ENCODE results near the gene TRIM24. TPM values are rescaled to one million over a fixed set of nuclear protein-coding genes. Genes with fewer than 3 reads are reported as not detected.
A peak's percentile ranks its signal among the peaks of the same experiment; 100 is the strongest.

TRIM24 gene
- total RNA-seq, 5 donors from 2014 or later (not counting 1 experiment from before 2014, with no cell fraction given) = 16.0 to 18.9 (median 17.1) TPM

DNA sequence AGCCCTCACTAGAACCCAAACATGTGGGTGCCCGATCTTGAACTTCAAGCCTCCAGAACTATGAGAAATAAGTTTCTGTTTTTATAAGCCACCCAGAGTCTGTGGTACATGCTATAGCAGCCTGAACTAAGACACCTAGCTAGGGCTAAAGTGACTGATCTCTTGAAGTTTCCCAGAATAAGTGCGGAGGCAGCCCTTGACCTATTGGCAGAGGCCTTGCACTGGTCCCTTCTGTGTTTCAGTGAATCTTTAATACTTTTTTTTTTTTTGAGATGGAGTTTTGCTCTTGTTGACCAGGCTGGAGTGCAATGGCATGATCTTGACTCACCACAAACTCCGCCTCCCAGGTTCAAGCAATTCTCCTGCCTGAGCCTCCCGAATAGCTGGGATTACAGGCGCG is 156.0 kb downstream of the TRIM24 start:
- ChIA-PET POLR2A (interaction anchor here in 1 of 2 donors (0.8 kb wide), 1 partner anchor 77 kb away, joined by 4 read pairs; no protein-coding TSS in a partner anchor), CTCF (interaction anchor here (0.6 to 0.7 kb wide), 3 partner anchors 224 to 969 kb away, joined by 3 read pairs; no protein-coding TSS in a partner anchor)
- Histone ChIP-seq H3K27me3 (replicated peaks in 1 of 2; ENCODE audit: control insufficient read depth in 2 of 2, extremely low read depth in 1 of 2, insufficient read depth in 2 of 2, low read length in 1 of 2) (no peaks in the 10 kb centered on the region), H3K4me1 (ENCODE audit: control insufficient read depth in 1 of 2, extremely low read depth in 1 of 2, insufficient read depth in 2 of 2, low read length in 2 of 2) (no peaks in the 10 kb centered on the region), H3K36me3 (ENCODE audit: control insufficient read depth in 2 of 2, extremely low read depth in 1 of 2, insufficient read depth in 1 of 2, low read length in 1 of 2) (no peaks in the 10 kb centered on the region), H3K27ac (ENCODE audit: low read length) (no peak overlapping the region), H3K4me3 (ENCODE audit: control insufficient read depth in 1 of 2, extremely low read depth in 1 of 2, low read length in 1 of 2) (no peak overlapping the region), H3K9me3 (no peaks in the 10 kb centered on the region)
- no peaks in the 10 kb centered on the region for H3K36me3 Mint-ChIP-seq
- no peak for DNase-seq
- H3K9me3 Mint-ChIP-seq = no peaks in the 10 kb centered on the region
- no peak for ATAC-seq (replicated peaks in 1 of 4)
- peaks cover 0 to 18% (median 9%) of the 10 kb centered on the region in 3 donors for H3K4me1 Mint-ChIP-seq
- no CpG with 5 or more reads among the region's 6 CpGs for WGBS (ENCODE audit: insufficient coverage)
- H3K27ac Mint-ChIP-seq = no peak overlapping the region
- H3K4me3 Mint-ChIP-seq = no peak overlapping the region
- H3K27me3 Mint-ChIP-seq = no peaks in the 10 kb centered on the region

DNA sequence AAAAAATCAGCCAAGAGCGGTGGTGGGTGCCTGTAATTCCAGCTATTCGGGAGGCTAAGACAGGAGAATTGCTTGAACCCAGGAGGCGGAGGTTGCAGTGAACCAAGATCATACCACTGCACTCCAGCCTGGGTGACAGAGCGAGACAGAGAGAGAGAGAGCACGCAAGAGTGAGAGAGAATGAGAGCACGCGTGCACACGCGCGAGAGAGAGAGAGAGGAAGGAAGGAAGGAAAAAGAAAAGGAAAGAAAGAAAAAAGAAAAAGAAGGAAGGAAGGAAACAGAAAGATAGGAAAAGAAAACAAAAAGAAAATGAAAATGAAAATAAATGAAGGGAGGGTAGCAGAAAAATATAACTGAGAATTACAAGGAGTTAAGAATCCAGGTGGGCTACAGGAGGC is 158.4 kb downstream of the TRIM24 start:
- Histone ChIP-seq H3K27ac (ENCODE audit: low read length) (no peak overlapping the region), H3K4me1 (ENCODE audit: control insufficient read depth in 1 of 2, extremely low read depth in 1 of 2, insufficient read depth in 2 of 2, low read length in 2 of 2) (no peaks in the 10 kb centered on the region), H3K27me3 (replicated peaks in 1 of 2; ENCODE audit: control insufficient read depth in 2 of 2, extremely low read depth in 1 of 2, insufficient read depth in 2 of 2, low read length in 1 of 2) (no peaks in the 10 kb centered on the region), H3K4me3 (ENCODE audit: control insufficient read depth in 1 of 2, extremely low read depth in 1 of 2, low read length in 1 of 2) (no peak overlapping the region), H3K9me3 (no peaks in the 10 kb centered on the region), H3K36me3 (ENCODE audit: control insufficient read depth in 2 of 2, extremely low read depth in 1 of 2, insufficient read depth in 1 of 2, low read length in 1 of 2) (no peaks in the 10 kb centered on the region)
- Mint-ChIP-seq H3K36me3 (no peaks in the 10 kb centered on the region), H3K4me3 (no peak overlapping the region), H3K9me3 (no peaks in the 10 kb centered on the region), H3K27me3 (no peaks in the 10 kb centered on the region), H3K4me1 (peaks cover 0 to 13% (median 6%) of the 10 kb centered on the region in 3 donors), H3K27ac (no peak overlapping the region)
- ATAC-seq (replicated peaks in 1 of 4) (no peak), DNase-seq (no peak)
- ChIA-PET POLR2A (no interaction called here), CTCF (no interaction called here)
- WGBS (ENCODE audit: insufficient coverage) = 93% methylated on average over 10 of the region's 10 CpGs

DNA sequence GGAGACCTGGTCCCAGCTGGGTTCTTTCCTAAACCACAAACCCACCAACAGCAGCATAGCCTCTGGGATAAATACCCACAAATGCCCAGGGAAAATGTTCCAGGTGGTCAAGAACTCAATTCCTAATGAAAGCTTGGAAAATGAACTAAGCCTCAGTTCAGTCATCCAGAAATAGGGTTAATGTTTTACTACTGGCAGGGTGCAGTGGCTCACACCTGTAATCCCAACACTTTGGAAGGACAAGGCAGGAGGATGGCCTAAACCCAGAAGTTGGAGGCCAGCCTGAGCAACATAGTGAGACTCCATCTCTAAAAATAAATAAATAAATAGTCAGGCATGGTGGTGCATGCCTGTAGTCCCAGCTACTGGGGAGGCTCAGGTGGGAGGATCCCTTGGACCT is 158.9 kb downstream of the TRIM24 start:
- Mint-ChIP-seq H3K27me3 (no peaks in the 10 kb centered on the region), H3K9me3 (no peaks in the 10 kb centered on the region), H3K27ac (no peak overlapping the region), H3K4me3 (no peak overlapping the region), H3K36me3 (no peaks in the 10 kb centered on the region), H3K4me1 (peaks cover 0 to 9% (median 2%) of the 10 kb centered on the region in 3 donors)
- no peaks in the 10 kb centered on the region for H3K27me3 ChIP-seq (replicated peaks in 1 of 2; ENCODE audit: control insufficient read depth in 2 of 2, extremely low read depth in 1 of 2, insufficient read depth in 2 of 2, low read length in 1 of 2)
- H3K4me3 ChIP-seq (ENCODE audit: control insufficient read depth in 1 of 2, extremely low read depth in 1 of 2, low read length in 1 of 2) = no peak overlapping the region
- no peaks in the 10 kb centered on the region for H3K36me3 ChIP-seq (ENCODE audit: control insufficient read depth in 2 of 2, extremely low read depth in 1 of 2, insufficient read depth in 1 of 2, low read length in 1 of 2)
- ChIA-PET CTCF (interaction anchor here in 1 of 2 donors (0.6 kb wide), 1 partner anchor 160 kb away, joined by 6 read pairs; no protein-coding TSS in a partner anchor), POLR2A (interaction anchor here in 1 of 2 donors (0.6 kb wide), 1 partner anchor 285 kb away, joined by 6 read pairs; no protein-coding TSS in a partner anchor)
- DNase-seq (no peak), ATAC-seq (replicated peaks in 1 of 4) (no peak)
- no peak overlapping the region for H3K27ac ChIP-seq (ENCODE audit: low read length)
- no peaks in the 10 kb centered on the region for H3K9me3 ChIP-seq
- H3K4me1 ChIP-seq (ENCODE audit: control insufficient read depth in 1 of 2, extremely low read depth in 1 of 2, insufficient read depth in 2 of 2, low read length in 2 of 2) = peaks cover 0 to under 1% of the 10 kb centered on the region in 2 experiments

DNA sequence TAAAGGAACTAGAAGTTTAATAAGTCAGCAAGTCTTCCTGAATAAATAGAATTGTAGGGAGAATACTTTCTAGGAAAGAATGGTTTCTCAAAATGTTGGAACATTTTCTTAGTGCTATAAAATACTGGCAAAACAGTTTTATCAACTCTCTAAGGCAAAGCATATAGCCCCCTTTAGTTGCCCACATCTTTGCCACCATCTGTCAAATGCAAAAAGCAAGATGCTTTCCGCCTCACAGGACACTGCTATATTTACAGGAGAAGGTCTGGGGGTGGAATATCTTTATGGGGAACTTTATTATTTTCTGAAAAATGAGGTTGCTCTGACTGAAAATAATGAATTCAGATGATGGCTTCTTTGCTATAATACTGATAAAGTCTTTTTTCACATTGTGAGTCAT is 162.8 kb downstream of the TRIM24 start:
- ChIA-PET CTCF (no interaction called here), POLR2A (no interaction called here)
- Histone ChIP-seq H3K4me1 (ENCODE audit: control insufficient read depth in 1 of 2, extremely low read depth in 1 of 2, insufficient read depth in 2 of 2, low read length in 2 of 2) (peaks cover 21 to 32% of the 10 kb centered on the region in 2 experiments), H3K9me3 (no peaks in the 10 kb centered on the region), H3K27ac (ENCODE audit: low read length) (no peak overlapping the region), H3K36me3 (ENCODE audit: control insufficient read depth in 2 of 2, extremely low read depth in 1 of 2, insufficient read depth in 1 of 2, low read length in 1 of 2) (no peaks in the 10 kb centered on the region), H3K27me3 (replicated peaks in 1 of 2; ENCODE audit: control insufficient read depth in 2 of 2, extremely low read depth in 1 of 2, insufficient read depth in 2 of 2, low read length in 1 of 2) (no peaks in the 10 kb centered on the region), H3K4me3 (ENCODE audit: control insufficient read depth in 1 of 2, extremely low read depth in 1 of 2, low read length in 1 of 2) (no peak overlapping the region)
- no peak overlapping the region for H3K4me3 Mint-ChIP-seq
- no CpG with 5 or more reads among the region's 1 CpG for WGBS (ENCODE audit: insufficient coverage)
- H3K36me3 Mint-ChIP-seq = no peaks in the 10 kb centered on the region
- H3K9me3 Mint-ChIP-seq = no peaks in the 10 kb centered on the region
- no peak for DNase-seq
- no peak overlapping the region for H3K27ac Mint-ChIP-seq
- no peaks in the 10 kb centered on the region for H3K27me3 Mint-ChIP-seq
- ATAC-seq (replicated peaks in 1 of 4) = no peak
- peaks cover 29 to 40% (median 30%) of the 10 kb centered on the region in 3 donors for H3K4me1 Mint-ChIP-seq

DNA sequence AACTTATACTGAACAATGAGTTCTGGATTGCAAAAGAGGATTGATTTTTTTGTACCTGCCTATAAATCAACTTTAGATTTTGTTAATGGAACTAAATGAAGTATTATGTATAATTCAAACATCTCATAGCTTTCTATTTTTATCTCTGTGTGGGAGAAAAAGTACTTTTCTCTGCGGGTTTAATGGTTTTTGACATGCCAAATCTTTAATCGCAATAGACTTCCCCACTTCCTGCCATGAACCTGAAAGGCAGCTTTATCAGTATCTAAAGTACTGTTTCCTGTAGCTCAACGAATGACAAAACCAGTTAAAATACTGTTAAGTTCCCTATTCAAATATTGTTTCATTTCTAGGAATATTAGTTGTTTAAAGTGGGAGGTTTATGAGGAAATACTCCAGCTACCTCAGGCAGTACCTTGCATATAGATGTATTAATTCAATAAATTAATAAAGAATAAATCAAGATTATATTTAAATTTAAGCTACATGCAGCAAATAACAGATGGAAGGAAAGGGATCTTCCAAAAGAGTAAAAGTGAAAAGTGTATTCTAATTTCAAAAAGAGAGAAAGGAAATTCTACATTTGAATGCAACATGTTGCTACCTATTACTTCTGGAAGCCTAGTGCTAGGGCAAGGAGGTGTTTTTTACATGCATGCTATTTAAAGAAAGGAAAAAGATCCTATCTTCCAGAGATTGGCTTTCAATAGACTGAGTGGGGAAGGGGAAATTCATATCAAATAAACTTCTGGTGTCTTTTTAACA is 165.2 kb downstream of the TRIM24 start:
- Mint-ChIP-seq H3K36me3 (no peaks in the 10 kb centered on the region), H3K4me1 (peaks cover 34 to 43% (median 38%) of the 10 kb centered on the region in 3 donors), H3K9me3 (no peaks in the 10 kb centered on the region), H3K27ac (peak overlapping the region; percentile 25 to 82), H3K27me3 (no peaks in the 10 kb centered on the region), H3K4me3 (peak overlapping the region in 2 of 3 donors; percentile 18 to 65)
- ChIA-PET POLR2A (interaction anchor here in 1 of 2 donors (0.6 kb wide), 1 partner anchor 34 kb away, joined by 6 read pairs; no protein-coding TSS in a partner anchor), CTCF (interaction anchor here (0.5 to 0.9 kb wide), 3 partner anchors 15 to 21 kb away, joined by 3 read pairs; no protein-coding TSS in a partner anchor)
- Histone ChIP-seq H3K27ac (ENCODE audit: low read length) (peak overlapping the region; percentile 53), H3K4me3 (ENCODE audit: control insufficient read depth in 1 of 2, extremely low read depth in 1 of 2, low read length in 1 of 2) (peak overlapping the region in 1 of 2 donors; percentile 47), H3K36me3 (ENCODE audit: control insufficient read depth in 2 of 2, extremely low read depth in 1 of 2, insufficient read depth in 1 of 2, low read length in 1 of 2) (no peaks in the 10 kb centered on the region), H3K9me3 (no peaks in the 10 kb centered on the region), H3K27me3 (replicated peaks in 1 of 2; ENCODE audit: control insufficient read depth in 2 of 2, extremely low read depth in 1 of 2, insufficient read depth in 2 of 2, low read length in 1 of 2) (no peaks in the 10 kb centered on the region), H3K4me1 (ENCODE audit: control insufficient read depth in 1 of 2, extremely low read depth in 1 of 2, insufficient read depth in 2 of 2, low read length in 2 of 2) (peaks cover 21 to 40% of the 10 kb centered on the region in 2 experiments)
- peak in 5 of 35 experiments; percentile 5 to 41 (median 10) for DNase-seq
- ATAC-seq (replicated peaks in 1 of 4) = peak; percentile 58 to 89 (median 76)
- no CpG with 5 or more reads among the region's 3 CpGs for WGBS (ENCODE audit: insufficient coverage)

DNA sequence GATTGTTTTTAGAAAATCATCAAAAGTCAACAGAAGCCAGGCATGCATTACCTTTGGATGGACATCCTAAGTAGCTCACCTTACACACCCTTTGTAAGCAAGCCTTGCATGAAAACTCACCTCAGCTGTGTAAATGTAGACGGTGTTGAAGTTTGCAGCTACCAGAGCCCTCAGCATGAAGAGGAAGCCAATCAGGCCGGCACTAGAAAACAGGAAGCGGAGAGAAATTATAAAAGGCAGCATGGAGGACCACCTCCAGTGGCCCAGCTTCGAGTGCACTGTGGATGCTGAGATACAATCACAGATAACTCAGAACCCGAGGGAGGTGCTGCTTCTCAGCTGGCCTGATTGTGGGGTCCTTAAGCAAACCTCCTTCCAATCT is 165.8 kb downstream of the TRIM24 start:
- Mint-ChIP-seq H3K4me1 (peaks cover 34 to 46% (median 38%) of the 10 kb centered on the region in 3 donors), H3K27me3 (no peaks in the 10 kb centered on the region), H3K4me3 (peak overlapping the region in 1 of 3 donors; percentile 65), H3K9me3 (no peaks in the 10 kb centered on the region), H3K36me3 (no peaks in the 10 kb centered on the region), H3K27ac (peak overlapping the region; percentile 25 to 82)
- H3K4me3 ChIP-seq (ENCODE audit: control insufficient read depth in 1 of 2, extremely low read depth in 1 of 2, low read length in 1 of 2) = peak overlapping the region in 1 of 2 donors; percentile 47
- H3K27ac ChIP-seq (ENCODE audit: low read length) = peak overlapping the region; percentile 53
- H3K9me3 ChIP-seq = no peaks in the 10 kb centered on the region
- peaks cover 23 to 40% of the 10 kb centered on the region in 2 experiments for H3K4me1 ChIP-seq (ENCODE audit: control insufficient read depth in 1 of 2, extremely low read depth in 1 of 2, insufficient read depth in 2 of 2, low read length in 2 of 2)
- no peaks in the 10 kb centered on the region for H3K27me3 ChIP-seq (replicated peaks in 1 of 2; ENCODE audit: control insufficient read depth in 2 of 2, extremely low read depth in 1 of 2, insufficient read depth in 2 of 2, low read length in 1 of 2)
- WGBS (ENCODE audit: insufficient coverage) = 14% methylated on average over 4 of the region's 5 CpGs
- DNase-seq (peak in 24 of 35 experiments; percentile 3 to 39 (median 12)), ATAC-seq (replicated peaks in 1 of 4) (peak; percentile 73 to 85 (median 76))
- H3K36me3 ChIP-seq (ENCODE audit: control insufficient read depth in 2 of 2, extremely low read depth in 1 of 2, insufficient read depth in 1 of 2, low read length in 1 of 2) = no peaks in the 10 kb centered on the region
- ChIA-PET CTCF (interaction anchor here in 1 of 2 donors (0.5 to 0.9 kb wide), 2 partner anchors 16 to 1751 kb away, joined by 3 read pairs; no protein-coding TSS in a partner anchor), POLR2A (no interaction called here)
